GM12878 (cell line): ENCODE results near the gene CFHR4. TPM values are rescaled to one million over a fixed set of nuclear protein-coding genes. Genes with fewer than 3 reads are reported as not detected.
"Not testable (repeated sequence)": the region's sequence is repeated elsewhere in the genome, so short reads cannot be mapped to it uniquely, and the experiment has no call there.

Experiments used
- ATAC-seq: fragments of 200-7000 bp; cut with Tn5 transposase; 3 replicates; pipeline ENCODE4 v1.9.1; 2020; ENCODE audit warnings: mild to moderate bottlenecking, moderate library complexity
- BruUV-seq: library from RNA; stranded (reverse); fragments of 400-500 nt; replicated peaks from 2 replicates; lab custom pipeline; 2021; lab: Mats Ljungman, UMichigan
- CTCF ChIA-PET: fragments of 300-600 bp; sonication (Branson Sonifier 250); formaldehyde crosslinking; extraction: SDS; loops from one replicate; lab custom pipeline; 2021; ENCODE audit warnings: inconsistent platforms; lab: Yijun Ruan, JAX
- POLR2A ChIA-PET: fragments of 350-600 bp; formaldehyde crosslinking; extraction: SDS; loops from one replicate; lab custom pipeline; 2021; ENCODE audit warnings: inconsistent platforms; lab: Charles Lee
- RAD21 ChIA-PET: fragments of 300-600 bp; sonication (Branson Sonifier 250); formaldehyde crosslinking; loops from one replicate; lab custom pipeline; 2023; ENCODE audit warnings: antibody characterized with exemption; ENCODE audit not compliant: unreplicated experiment; lab: Charles Lee
- SMC1A ChIA-PET: fragments of 300-600 bp; sonication (Branson Sonifier 250); formaldehyde crosslinking; loops from one replicate; lab custom pipeline; 2023; ENCODE audit not compliant: unreplicated experiment, uncharacterized antibody; lab: Charles Lee
- DNase-seq: peaks from one replicate; pipeline ENCODE4 v3.0.0-alpha.2; 2011; ENCODE audit warnings: low read depth, low spot score
- FAIRE-seq: peaks from 3 replicates; lab custom pipeline; 2011; peaks lifted over from hg19 to GRCh38; lab: Jason Lieb, UNC
- H2AFZ ChIP-seq: 2 replicates; pipeline ENCODE4 v1.6.0; 2011; ENCODE audit warnings: low read depth, low read length, control low read depth; ENCODE audit not compliant: control insufficient read depth
- H3K27ac ChIP-seq: 2 replicates; pipeline ENCODE4 v1.5.1; 2011; ENCODE audit warnings: control low read depth; ENCODE audit not compliant: control insufficient read depth, insufficient read depth
- H3K27me3 ChIP-seq, 2 experiments: replicated peaks in 1 of 2; 2 replicates each; pipeline versions ENCODE4 v1.6.0 to v1.6.1; 2011; ENCODE audit warnings: low read length in 1 of 2; ENCODE audit not compliant: control insufficient read depth in 2 of 2, insufficient read depth in 2 of 2
- H3K36me3 ChIP-seq, 2 experiments: 2 replicates each; pipeline ENCODE4 v1.5.1; 2011; ENCODE audit warnings: low read length in 1 of 2; ENCODE audit not compliant: control insufficient read depth in 2 of 2, insufficient read depth in 2 of 2
- H3K4me1 ChIP-seq: 2 replicates; pipeline ENCODE4 v1.6.1; 2011; ENCODE audit warnings: mild to moderate bottlenecking, low read length, moderate library complexity, mixed read lengths; ENCODE audit not compliant: control insufficient read depth, insufficient read depth
- H3K4me2 ChIP-seq: 2 replicates; pipeline ENCODE4 v1.6.0; 2011; ENCODE audit warnings: control low read depth; ENCODE audit not compliant: control insufficient read depth, insufficient read depth
- H3K4me3 ChIP-seq: fragments of 200-600 bp; sonication (generic); 2 replicates; pipeline ENCODE4 v1.5.1; 2016
- H3K79me2 ChIP-seq: 2 replicates; pipeline ENCODE4 v1.6.0; 2011; ENCODE audit warnings: low read length; ENCODE audit not compliant: control insufficient read depth, insufficient read depth
- H3K9ac ChIP-seq: 2 replicates; pipeline ENCODE4 v1.8.0; 2011; ENCODE audit warnings: low read length, control low read depth, mixed read lengths; ENCODE audit not compliant: control insufficient read depth, insufficient read depth
- H3K9me3 ChIP-seq: replicated peaks from 3 replicates; pipeline ENCODE4 v1.5.1; 2011; ENCODE audit warnings: mild to moderate bottlenecking, low read length; ENCODE audit not compliant: control insufficient read depth, insufficient read depth
- H4K20me1 ChIP-seq: 2 replicates; pipeline ENCODE4 v1.6.0; 2011; ENCODE audit not compliant: control insufficient read depth, insufficient read depth
- CBFB ChIP-seq: IDR thresholded peaks from 2 replicates; pipeline ENCODE4 v1.6.1; 2016; ENCODE audit warnings: antibody characterized with exemption, low read depth
- CREM ChIP-seq: IDR thresholded peaks from 2 replicates; pipeline ENCODE4 v1.6.1; 2014; ENCODE audit warnings: antibody characterized with exemption, low read depth
- DPF2 ChIP-seq: fragments of 450-650 bp; IDR thresholded peaks from 2 replicates; pipeline ENCODE4 v1.6.1; 2017; ENCODE audit warnings: mild to moderate bottlenecking
- E2F8 ChIP-seq: fragments of 450-650 bp; IDR thresholded peaks from 2 replicates; pipeline ENCODE4 v1.6.1; 2018; ENCODE audit warnings: mild to moderate bottlenecking, low read depth, moderate library complexity; ENCODE audit not compliant: partially characterized antibody
- E4F1 ChIP-seq: fragments of 450-650 bp; IDR thresholded peaks from 2 replicates; pipeline ENCODE4 v1.6.1; 2018; ENCODE audit warnings: borderline replicate concordance, mild to moderate bottlenecking; ENCODE audit not compliant: partially characterized antibody
- HCFC1 ChIP-seq: fragments of 150-350 bp; IDR thresholded peaks from 2 replicates; pipeline ENCODE4 v1.6.1; 2014; ENCODE audit warnings: low read length
- NFYB ChIP-seq: IDR thresholded peaks from 2 replicates; pipeline ENCODE4 v1.6.1; 2011; ENCODE audit warnings: low read depth, mild to moderate bottlenecking, low read length, improper control_type of control experiment, moderate library complexity; ENCODE audit not compliant: insufficient read depth
- TCF7 ChIP-seq: IDR thresholded peaks from 2 replicates; pipeline ENCODE4 v1.6.1; 2014; ENCODE audit warnings: antibody characterized with exemption, borderline replicate concordance
- YBX1 ChIP-seq: fragments of 450-650 bp; IDR thresholded peaks from 2 replicates; pipeline ENCODE4 v1.6.1; 2016; ENCODE audit warnings: antibody characterized with exemption
- WGBS: methylation state at CpG from one replicate; pipeline ENCODE4 v1.1.6; 2016; ENCODE audit warnings: low lambda C conversion rate; ENCODE audit not compliant: insufficient replicate concordance, insufficient coverage; ENCODE audit errors: missing lambda C conversion rate; 5-methylcytosine and 5-hydroxymethylcytosine counted together
- in situ Hi-C: fragments of 300-500 bp; cut with MboI; formaldehyde crosslinking; loops from 9 replicates; pipeline ENCODE4 v1.14.3; 2018; ENCODE audit warnings: mixed read lengths
- intact Hi-C: fragments of 100-400 bp; cut with micrococcal nuclease; formaldehyde crosslinking; loops from one replicate; pipeline ENCODE4 v1.14.2; 2022; ENCODE audit not compliant: unreplicated experiment
- polyA plus RNA-seq, 11 experiments: library from polyadenylated mRNA; depleted of rRNA in 4 of 11; unstranded in 6 of 11; stranded (reverse) in 5 of 11; fragments of >200 nt; fragmentation: Nextera tagmentation in 4 of 11; fragmentation: Illumina TruSeq in 1 of 11; extraction: Ambion mirVana in 4 of 11; extraction: Trizol in 1 of 11; gene quantifications; 1 replicate in 1 of 11; 2 replicates in 10 of 11; pipeline versions ENCODE4 v1.2.1 to v1.2.3, GENCODE V29; 2011 to 2016; ENCODE audit warnings: inconsistent platforms in 2 of 11, missing spikeins in 2 of 11, low read depth in 1 of 11
- total RNA-seq, 4 experiments: library from RNA; depleted of rRNA in 3 of 4; stranded (reverse); fragments of >200 nt in 3 of 4; fragmentation: Illumina TruSeq in 1 of 4; extraction: Trizol in 1 of 4; gene quantifications; 2 replicates each; pipeline versions ENCODE4 v1.2.1 to v1.2.3, GENCODE V29; 2013 to 2021

Gene CFHR4
- total and polyA plus RNA-seq, 10 of the 15 experiments (the other 5 are each of a cell fraction or from before 2014, with no cell fraction given), result not detected

- no peaks in the 10 kb centered on the region for H3K27me3 ChIP-seq
- in situ Hi-C loops, result no loop called here
- ChIA-PET CTCF (no interaction called here), SMC1A (no interaction called here), POLR2A (no interaction called here), RAD21 (no interaction called here)
- no peak overlapping the region for H3K4me2 ChIP-seq
- no peak for ATAC-seq
- H4K20me1 ChIP-seq, result no peaks in the 10 kb centered on the region
- 92% methylated on average over 2 of the region's 2 CpGs for WGBS
- no peak overlapping the region for H2AFZ ChIP-seq
- no peak overlapping the region for H3K4me3 ChIP-seq
- no peak for FAIRE-seq
- BruUV-seq, result no TSS peak
- H3K9ac ChIP-seq, result no peak overlapping the region
- no peaks in the 10 kb centered on the region for H3K9me3 ChIP-seq
- TF ChIP-seq HCFC1 (no peak), TCF7 (no peak), E4F1 (no peak), E2F8 (no peak), CBFB (no peak), DPF2 (no peak), NFYB (no peak), YBX1 (no peak), CREM (no peak)
- no peaks in the 10 kb centered on the region for H3K36me3 ChIP-seq
- H3K79me2 ChIP-seq, result no peaks in the 10 kb centered on the region
- intact Hi-C loops, result no loop called here
- no peak for DNase-seq
- H3K27ac ChIP-seq, result no peak overlapping the region
- H3K4me1 ChIP-seq, result no peaks in the 10 kb centered on the region
Measured at GRCh38 chr1:196910215-196910614, 22.4 kb downstream of the CFHR4 start.

GRCh38 chr1:196912283-196912682, 24.4 kb downstream of the CFHR4 start:
- CTCF ChIA-PET, H3K4me1 ChIP-seq, H4K20me1 ChIP-seq, H3K9ac ChIP-seq, BruUV-seq, in situ Hi-C loops, FAIRE-seq, intact Hi-C loops, H3K4me2 ChIP-seq, DNase-seq, POLR2A ChIA-PET, H3K27ac ChIP-seq, RAD21 ChIA-PET, ATAC-seq, H3K36me3 ChIP-seq, SMC1A ChIA-PET, H3K27me3 ChIP-seq, H3K9me3 ChIP-seq, H3K4me3 ChIP-seq, H3K79me2 ChIP-seq, H2AFZ ChIP-seq: not testable (repeated sequence)
- WGBS, result 27% methylated on average over 5 of the region's 5 CpGs
